Activated naive CD4-positive, alpha-beta T cell treated with Interleukin-2 at 50 U/mL for 16 hours (primary cell): ENCODE measurements around the gene ERC1.
"Not testable (repeated sequence)": the region's sequence is repeated elsewhere in the genome, so short reads cannot be mapped to it uniquely, and the experiment has no call there.

ENCODE experiments used
- DNase-seq: peaks from one replicate; pipeline ENCODE4 v3.0.0-alpha.2; 2020

The ERC1 gene

GRCh38 chr12:1293901-1294300 is 302.9 kb downstream of the ERC1 start:
- DNase-seq: no peak

DNA sequence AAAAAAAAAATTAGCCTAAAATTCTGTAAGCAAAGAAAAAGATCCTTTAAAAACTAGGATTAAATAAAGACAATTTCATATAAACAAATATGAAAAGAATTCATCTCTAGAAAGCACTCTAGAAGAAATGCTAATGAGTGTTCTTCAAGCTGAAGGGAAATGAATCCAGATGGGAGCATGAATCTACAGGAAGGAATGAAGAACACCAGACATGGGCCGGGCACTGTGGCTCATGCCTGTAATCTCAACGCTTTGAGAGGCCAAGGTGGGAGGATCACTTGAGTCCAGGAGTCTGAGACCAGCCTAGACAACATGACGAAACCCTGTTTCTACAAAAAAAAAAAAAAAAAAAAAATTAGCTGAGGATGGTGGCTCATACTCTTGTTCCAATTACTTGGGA is 306.2 kb downstream of the ERC1 start:
- DNase-seq: no peak

DNA sequence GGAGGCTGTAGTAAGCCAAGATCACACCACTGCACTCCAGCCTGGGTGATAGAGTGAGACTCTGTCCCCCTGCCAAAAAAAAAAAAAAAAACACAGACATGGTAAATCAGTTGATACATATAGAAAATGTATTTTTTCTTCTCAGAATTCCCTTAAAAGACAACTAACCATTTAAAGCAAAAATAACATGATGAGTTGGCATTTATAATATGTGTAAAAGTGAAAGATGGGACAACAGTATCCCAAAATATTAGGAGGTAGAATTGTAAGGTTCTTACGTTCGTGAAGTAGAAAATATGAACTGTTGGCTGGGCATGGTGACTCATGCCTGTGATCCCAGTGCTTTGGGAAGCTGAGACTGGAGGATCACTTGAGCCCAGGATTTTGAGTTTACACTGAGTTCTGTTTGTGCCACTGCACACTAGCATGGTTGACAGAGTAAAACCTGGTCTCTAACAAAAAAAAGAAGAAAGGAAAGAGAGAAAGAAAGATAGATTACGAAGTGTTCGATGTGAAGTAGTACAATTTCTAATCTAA is 306.7 kb downstream of the ERC1 start:
- no peak for DNase-seq

GRCh38 chr12:1300460-1300859 is 309.4 kb downstream of the ERC1 start:
- DNase-seq: no peak

DNA sequence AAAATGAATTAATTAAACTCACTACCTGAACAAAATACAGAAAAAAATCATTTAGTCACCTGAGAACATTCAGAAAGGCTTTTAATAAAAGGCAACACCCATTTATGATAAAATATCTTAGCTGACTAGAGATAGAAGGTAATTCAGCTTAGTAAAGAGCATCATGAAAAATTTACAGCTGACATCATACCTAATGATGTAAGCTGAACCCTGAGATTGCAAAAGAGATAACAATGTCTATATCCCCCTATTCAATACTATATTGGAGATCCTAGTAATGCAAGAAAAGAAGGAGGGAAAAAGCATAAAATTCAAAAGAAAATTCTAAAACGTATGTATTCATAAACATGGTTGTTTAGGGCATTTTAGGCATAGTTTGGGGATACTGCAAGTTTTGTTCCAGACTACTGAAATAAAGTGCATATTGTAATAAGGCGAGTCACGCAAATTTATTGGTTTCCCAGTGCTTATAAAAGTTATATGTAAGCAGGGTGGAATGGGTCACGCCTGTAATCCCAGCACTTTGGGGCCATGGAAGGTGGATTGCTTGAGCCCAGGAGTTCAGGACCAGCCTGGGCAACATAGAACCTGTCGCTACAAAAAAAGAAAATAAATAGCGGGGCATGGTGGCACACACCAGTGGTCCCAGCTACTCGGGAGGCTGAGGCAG is 311.3 kb downstream of the ERC1 start:
- no peak for DNase-seq

- no peak for DNase-seq
These were observed 314.0 kb downstream of the ERC1 start for GRCh38 chr12:1305063-1305434.

GRCh38 chr12:1305791-1306500 is 314.9 kb downstream of the ERC1 start:
- no peak for DNase-seq

- DNase-seq: no peak
These were observed 315.8 kb downstream of the ERC1 start for GRCh38 chr12:1306817-1307216.

DNA sequence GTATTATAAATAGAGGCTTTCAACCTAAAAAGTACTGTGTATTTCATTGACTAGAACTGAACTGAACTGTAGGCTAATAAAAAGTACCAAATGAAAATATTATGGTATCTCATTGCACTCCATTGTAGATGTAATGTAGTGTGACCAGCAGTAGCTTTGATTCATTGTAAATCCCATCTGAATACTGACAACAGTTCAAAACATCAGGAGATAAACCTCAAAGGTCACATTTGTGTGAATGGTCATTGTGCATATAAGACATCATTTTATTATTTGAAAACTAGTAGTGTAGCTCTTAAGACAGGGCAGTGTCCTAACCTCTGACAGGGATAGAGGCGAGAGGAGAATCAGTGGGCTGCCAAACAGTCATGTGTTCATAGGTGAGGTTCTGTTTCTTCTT is 316.8 kb downstream of the ERC1 start:
- no peak for DNase-seq

DNA sequence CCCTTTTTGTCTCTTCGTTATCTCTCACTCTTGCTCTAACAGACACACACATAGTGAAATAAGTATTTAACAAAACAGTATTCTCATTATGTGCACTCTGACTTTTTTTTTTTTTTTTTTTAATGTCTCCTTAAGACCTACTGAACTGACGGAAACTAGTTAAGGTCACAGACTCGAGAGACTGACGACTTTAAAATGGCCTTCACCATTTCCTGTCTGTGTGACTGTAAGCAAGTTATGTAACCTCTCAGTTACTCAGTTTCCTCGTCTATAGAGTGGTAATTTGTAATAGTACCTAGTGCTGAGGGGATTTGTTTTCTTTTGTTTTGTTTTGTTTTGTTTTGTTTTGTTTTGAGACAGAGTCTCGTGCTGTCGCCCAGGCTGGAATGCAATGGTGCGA is 318.6 kb downstream of the ERC1 start:
- DNase-seq: no peak

GRCh38 chr12:1310653-1311052 is 319.6 kb downstream of the ERC1 start:
- DNase-seq: no peak

DNA sequence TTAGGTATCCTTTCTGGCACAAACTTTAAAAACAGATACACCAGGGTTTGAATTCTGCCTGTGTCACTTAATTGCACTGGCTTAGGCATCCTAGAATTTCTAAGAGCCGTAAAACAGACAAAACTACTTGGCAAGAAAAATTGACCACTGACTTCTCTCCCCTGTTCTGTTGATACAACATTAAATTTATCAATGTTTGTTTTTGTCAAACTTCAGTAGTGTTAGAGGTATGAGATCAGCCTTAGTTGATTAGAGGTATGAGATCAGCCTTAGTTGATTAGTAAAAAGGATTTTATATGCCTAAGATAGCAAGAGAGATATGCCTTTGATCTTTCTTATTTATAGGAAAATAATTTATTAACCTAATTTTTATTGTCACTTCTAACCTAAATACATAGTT is 320.1 kb downstream of the ERC1 start:
- DNase-seq: no peak

- no peak for DNase-seq
These were observed 322.9 kb downstream of the ERC1 start for GRCh38 chr12:1313906-1314305.

DNA sequence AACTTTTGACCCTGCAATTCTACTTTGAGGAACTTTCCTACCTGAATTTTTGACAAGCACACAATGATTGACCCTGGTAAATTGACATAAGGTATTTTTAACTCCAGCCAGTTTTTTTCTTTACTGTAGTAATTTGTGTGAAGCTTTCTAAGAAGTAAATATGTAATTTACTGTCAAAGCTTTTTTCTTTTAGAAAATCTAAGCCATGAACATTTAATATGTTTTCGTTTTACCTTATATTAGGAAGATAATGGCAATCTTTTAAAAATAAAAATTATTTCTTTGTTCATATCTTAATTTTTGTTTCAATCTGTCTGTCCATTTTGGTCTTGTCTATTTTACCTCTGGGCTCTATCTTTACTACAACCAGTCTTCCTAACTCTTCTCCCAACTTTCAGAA is 323.5 kb downstream of the ERC1 start:
- DNase-seq: no peak

GRCh38 chr12:1316991-1317390 is 326.0 kb downstream of the ERC1 start:
- DNase-seq: not testable (repeated sequence)

- no peak for DNase-seq
These were observed 327.5 kb downstream of the ERC1 start for GRCh38 chr12:1318327-1319031.

GRCh38 chr12:1319212-1319611 is 328.2 kb downstream of the ERC1 start:
- no peak for DNase-seq

- DNase-seq: no peak
These were observed 329.0 kb downstream of the ERC1 start for GRCh38 chr12:1320021-1320420.

- DNase-seq: no peak
These were observed 331.8 kb downstream of the ERC1 start for GRCh38 chr12:1322821-1323220.

- DNase-seq: no peak
These were observed 333.1 kb downstream of the ERC1 start for GRCh38 chr12:1324099-1324498.

DNA sequence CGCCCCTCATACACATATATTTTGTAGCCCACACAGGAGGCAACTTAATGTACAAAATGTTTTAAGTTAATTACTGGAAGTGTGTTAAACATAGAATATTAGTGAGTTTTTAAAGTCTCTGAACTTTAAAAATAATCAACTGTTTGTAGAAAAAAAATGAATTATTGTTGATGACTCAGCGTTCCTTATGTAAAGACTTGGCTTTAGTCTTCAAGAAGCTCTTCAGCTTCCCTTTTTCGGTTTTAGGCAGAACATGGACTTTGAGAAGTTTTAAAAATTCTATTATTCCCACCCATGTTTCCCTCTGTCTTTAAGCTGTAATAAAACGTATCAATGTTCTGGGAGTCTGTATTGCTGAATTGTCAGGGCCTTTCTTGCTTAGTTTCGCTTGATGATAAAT is 333.9 kb downstream of the ERC1 start:
- DNase-seq: no peak

DNA sequence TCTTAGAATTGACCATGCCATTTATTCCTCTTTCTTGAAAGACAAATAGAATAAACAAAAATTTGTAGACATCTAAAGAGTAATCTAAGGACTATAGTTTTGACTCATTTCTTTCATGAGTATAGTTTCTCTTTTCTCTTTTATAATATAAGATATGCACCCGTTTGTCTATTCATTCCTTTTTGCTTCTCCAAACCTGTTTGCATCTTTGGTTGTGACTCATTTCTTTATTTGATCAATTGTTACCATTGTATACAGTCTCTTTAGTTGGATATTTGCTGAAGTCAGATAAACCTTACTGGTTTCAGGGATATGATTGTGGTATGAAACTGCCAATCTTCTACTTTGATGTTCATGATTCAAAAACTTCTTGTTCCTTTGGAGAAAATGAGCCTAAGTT is 334.6 kb downstream of the ERC1 start:
- DNase-seq: no peak

DNA sequence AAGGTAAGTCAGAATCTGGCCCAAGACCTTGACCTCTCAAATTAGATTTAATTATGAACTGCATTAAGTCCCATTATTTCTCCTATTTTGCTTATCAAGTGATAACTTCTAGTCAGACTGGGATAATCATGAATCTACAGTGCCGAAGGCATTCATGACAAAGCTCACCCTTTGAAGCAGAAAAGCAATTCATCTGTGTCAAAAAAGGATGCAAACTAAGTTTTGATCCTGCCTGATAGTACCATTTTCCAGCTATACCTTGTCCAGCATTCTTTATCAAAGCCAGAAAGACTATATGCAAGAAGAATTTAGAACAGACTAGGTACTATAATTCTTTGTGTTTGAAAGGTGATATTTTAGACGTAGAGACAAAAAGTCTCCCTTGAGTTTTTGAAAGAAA is 335.2 kb downstream of the ERC1 start:
- DNase-seq: no peak

- DNase-seq: no peak
These were observed 337.4 kb downstream of the ERC1 start for GRCh38 chr12:1328391-1328790.
